ENCODE data around the gene DYSF.

The DYSF gene

GRCh38 chr2:71684226-71685072 is 231.1 kb downstream of the DYSF start:
- peak; percentile 1 for DNase-seq

- no peak for DNase-seq
These were observed 231.9 kb downstream of the DYSF start for GRCh38 chr2:71685073-71685848.

DNA sequence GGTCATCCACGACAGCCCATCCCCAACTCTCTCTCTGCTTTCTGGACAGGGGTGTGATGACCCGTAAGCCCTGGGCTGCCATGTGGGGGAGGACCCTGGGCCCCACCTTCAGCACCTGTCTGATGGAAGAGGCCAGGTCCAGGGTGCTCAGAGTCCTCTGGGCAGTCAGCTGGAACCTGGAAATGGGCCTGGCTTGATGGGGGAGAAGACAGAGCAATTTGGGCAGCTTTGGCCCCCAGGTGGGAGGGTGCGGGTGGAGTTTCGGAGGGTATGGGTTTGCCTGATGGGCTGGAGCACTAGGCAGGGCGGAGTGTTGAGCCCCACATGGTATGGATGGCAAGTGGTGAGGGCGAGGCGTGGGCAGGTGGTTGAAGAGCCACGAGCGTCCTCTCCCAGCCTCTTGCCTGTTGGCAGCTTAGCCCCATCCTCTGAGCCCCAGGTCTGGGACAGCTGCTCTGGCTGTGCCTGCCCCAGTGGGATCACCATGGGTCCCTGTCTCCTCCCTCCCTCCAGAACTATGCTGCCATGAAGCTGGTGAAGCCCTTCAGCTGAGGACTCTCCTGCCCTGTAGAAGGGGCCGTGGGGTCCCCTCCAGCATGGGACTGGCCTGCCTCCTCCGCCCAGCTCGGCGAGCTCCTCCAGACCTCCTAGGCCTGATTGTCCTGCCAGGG is 232.7 kb downstream of the DYSF start:
- DNase-seq = no peak

GRCh38 chr2:71686781-71687180 is 233.4 kb downstream of the DYSF start:
- DNase-seq = no peak

DNA sequence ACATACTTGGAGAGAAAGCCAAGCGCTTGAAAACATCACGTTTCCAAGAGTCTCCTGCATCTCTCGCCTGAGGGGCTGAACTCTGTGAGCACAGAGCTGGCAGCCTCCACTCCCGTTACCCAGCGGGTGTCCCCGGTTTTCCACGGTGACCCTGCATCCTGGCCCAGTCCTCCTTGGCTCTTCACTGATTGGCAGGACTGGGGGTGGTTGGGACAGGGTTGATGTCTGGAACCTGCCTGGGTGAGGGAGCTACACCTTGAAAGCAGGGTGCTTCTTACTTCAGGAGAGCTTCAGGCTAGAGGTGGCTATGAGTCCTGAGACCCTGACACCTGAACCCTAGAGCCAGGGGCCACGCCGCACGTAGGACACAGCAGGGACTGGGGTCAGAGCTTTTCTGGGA is 234.1 kb downstream of the DYSF start:
- no peak for DNase-seq

- DNase-seq = no peak
These were observed 235.2 kb downstream of the DYSF start for GRCh38 chr2:71688530-71688929.

DNA sequence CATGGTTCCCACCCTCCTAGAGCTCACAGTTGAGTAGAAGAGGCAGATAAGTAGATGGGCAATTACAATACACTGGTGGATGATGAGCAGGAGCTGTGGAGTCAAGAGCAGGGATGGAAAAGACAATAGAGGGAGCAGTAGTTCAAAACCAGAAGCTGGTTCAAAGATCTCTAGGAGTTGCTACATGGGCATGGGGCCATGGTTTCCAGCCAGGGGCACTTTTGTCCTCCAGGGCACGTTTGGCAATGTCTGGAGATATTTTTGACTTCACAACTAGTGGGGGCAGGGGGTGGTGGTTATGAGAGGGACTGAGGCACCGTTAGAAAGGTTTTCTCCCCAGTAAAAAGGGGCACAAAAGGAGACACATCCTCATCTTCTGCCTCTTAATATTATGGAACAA is 236.0 kb downstream of the DYSF start:
- no peak for DNase-seq

- DNase-seq = no peak
These were observed 236.8 kb downstream of the DYSF start for GRCh38 chr2:71689968-71690834.

DNA sequence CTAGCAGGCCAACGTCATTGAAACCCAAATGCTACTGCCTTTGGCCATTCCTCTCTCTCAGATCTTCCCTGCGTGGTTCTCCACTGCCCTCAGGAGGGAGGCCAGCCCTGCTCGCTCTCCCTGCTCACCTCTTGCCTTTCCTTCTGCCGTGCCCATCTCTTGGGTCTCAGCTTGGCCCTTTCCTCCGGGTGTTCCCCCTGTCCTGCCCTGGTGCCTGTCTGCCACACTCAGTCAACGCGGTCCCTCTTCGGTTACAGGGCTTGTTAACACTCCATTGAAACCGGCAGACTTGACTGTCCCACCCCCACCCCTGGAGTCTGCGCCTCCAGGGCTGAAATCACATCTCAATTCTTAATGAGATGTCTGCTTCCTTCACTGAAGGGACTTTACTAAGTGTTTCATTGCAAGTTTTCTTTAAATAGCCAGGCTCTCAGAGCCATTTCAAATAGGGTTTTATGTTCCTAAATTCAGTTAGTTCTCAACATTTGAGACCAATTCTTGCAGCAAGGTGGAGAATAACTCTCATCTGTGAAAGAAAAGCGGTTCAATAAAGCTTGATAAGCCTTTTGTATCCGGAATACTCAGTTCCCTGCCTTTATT is 237.6 kb downstream of the DYSF start:
- DNase-seq = no peak

GRCh38 chr2:71691747-71692441 is 238.5 kb downstream of the DYSF start:
- DNase-seq = no peak

DNA sequence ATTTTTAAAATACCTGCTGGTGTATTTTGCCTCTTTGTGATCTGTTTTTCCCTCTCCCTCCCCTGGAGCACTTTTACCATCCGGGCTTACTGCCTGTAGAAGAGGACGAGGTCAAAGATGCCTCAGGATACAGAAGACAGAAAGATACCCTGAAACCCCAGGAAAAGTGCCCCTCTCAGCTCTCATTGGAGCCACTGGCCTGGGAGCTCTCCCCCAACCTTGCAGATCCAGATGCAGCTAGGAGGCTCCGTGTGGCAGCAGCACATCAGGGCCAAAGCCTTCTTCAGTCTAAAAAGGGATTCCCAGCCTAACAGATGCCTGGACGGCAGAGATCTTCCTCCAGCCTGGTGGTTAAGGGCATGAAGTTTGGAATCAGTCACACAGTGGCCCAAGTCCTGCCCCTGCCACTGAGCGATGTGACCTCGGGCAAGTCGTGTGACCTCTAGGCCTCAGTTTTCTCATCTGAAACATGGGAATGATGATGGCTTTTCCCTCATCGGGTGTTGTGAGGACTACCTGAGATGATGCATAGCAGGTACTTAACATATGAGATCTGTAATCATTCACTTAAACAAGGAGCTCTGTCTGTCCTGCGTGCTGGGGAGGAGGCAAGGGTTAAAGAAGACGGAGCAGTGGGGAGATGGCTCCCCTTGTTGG is 239.4 kb downstream of the DYSF start:
- no peak for DNase-seq

DNA sequence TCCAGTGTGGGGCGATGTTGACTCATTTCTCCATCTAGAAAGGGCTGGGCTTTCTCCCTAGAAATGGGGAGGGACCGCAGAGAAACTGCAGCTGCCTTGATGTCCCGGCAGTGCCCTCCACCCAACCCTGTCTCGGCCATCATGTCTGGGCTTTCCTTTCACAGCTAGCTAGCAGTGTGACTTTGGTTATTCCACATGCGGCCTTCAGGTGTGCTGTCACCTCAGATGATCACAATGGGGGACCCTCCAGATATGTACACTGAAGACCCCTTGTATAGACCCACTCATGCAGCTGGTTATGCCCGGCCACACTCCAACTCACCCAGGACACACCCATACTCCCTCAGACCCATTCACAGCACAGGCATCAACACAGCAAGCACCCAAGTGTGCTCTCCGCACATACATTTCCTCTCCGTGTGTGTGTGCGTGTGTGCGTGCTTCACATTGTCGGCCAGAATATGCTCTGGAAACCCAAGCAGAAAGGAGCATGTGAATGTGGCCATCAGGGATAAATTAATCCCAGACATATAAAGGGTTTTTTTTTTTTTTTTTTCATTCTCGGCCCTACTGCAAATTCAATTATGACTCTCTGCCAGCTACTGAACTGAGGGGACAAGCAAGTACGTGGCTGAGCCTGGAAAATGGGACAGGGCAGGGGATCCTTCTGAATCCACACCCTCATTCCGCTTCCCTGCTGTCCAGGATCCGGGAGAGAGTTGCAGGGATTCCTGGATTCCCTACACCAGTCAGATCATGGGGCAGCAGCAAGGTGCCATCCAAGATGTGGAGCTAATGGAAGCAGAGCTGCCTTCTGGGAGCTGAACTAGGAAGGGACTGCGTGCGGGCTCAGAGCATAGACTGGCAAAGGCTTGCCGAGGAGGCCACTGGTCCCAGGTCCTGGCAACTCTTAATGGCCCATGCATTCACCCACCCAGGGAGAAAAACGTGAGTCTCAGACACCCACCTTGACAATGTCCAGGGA is 240.2 kb downstream of the DYSF start:
- no peak for DNase-seq

DNA sequence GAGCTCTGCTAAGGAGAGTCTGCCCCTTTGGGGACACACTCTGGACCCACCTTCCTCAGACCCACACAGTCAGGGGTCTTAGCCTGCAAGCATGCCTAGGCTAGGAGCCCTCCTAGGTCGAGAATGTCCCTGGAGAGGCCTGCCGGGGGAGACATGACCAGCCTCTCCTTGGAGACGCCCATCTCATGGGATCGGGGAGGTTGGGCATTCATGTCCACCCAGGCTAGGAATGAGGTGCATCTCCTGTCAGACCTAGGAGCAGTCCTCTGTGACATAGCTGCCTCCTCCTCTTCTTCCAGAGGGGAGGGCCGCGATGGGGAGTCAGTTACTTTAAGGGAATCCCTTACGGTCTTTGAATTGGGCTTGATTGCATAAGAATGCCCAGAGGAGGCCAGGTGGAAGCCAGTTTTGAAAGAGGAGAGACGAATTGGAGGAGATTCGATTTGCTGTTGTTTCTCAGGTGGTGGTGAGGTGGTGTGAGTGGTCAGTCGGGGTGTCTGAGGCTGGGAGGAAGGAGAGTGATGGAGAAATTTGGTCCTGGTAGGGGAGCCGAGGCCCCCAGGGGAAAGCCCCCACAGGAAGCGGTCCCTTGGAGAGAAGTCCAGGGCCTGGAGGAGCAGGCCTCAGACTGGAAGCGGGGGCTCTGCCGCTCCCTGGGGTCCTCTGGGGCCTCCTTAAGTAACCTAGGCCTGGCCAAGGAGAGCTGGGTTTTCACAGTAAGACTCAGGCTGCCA is 241.3 kb downstream of the DYSF start:
- DNase-seq = no peak

GRCh38 chr2:71695235-71696120 is 242.1 kb downstream of the DYSF start:
- no peak for DNase-seq

DNA sequence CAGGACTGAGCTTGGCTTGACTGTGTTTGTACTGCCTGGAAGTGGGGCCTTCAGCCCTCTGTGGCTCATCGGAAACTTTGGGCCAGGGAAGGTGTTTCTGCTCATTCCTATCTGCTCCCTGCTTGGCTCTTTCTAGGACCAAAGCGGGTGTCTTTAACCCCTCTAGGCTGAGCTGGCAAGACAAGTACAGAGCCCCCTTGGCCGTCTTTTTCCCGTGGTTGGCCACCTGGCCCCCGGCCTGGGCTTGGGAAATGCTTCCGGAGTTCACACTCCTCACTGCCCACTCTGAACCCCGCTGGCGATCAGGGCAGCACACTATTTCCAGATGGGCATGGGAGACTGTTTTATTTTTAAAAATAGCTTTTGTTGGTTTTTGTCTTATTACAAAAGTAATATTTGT is 243.0 kb downstream of the DYSF start:
- no peak for DNase-seq

- no peak for DNase-seq
These were observed 244.0 kb downstream of the DYSF start for GRCh38 chr2:71697106-71698004.

DNA sequence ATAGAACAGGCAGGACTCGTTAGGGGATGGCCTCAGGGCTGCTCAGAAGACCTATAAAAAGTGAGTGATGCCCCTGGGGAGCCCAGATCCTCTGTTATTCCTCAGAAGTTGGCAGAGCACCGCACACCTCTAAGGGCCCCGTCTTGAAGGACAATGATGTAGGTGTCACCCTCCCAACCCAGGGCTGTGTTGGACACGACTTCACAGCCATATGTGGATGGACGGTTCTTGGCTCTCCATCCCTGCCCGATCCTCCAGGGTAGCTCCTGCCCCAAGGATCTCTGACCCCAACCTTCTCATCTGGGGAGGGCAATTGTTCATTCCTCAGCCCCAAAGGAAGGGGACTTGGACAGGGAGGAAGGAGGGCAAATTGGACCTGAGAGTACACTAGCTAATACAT is 246.1 kb downstream of the DYSF start:
- no peak for DNase-seq
